Fibroblast of pulmonary artery (primary cell): ENCODE measurements around the gene KIAA1217.
A peak's percentile ranks its signal among the peaks of the same experiment; 100 is the strongest.

Experiments used
- DNase-seq: peaks from one replicate; pipeline ENCODE4 v3.0.0-alpha.2; 2010; ENCODE audit warnings: low read depth
- H3K4me3 ChIP-seq: replicated peaks from 2 replicates; pipeline ENCODE4 v1.5.1; 2011; ENCODE audit warnings: low read depth, mild to moderate bottlenecking, control low read depth, low read length, moderate library complexity
- TF ChIP-seq, protein P1 (sequence below): IDR thresholded peaks from 2 replicates; pipeline ENCODE4 v1.5.1; 2011; ENCODE audit warnings: mild to moderate bottlenecking, control low read depth, low read length, inconsistent platforms; ENCODE audit errors: missing control alignments

Gene KIAA1217

DNA sequence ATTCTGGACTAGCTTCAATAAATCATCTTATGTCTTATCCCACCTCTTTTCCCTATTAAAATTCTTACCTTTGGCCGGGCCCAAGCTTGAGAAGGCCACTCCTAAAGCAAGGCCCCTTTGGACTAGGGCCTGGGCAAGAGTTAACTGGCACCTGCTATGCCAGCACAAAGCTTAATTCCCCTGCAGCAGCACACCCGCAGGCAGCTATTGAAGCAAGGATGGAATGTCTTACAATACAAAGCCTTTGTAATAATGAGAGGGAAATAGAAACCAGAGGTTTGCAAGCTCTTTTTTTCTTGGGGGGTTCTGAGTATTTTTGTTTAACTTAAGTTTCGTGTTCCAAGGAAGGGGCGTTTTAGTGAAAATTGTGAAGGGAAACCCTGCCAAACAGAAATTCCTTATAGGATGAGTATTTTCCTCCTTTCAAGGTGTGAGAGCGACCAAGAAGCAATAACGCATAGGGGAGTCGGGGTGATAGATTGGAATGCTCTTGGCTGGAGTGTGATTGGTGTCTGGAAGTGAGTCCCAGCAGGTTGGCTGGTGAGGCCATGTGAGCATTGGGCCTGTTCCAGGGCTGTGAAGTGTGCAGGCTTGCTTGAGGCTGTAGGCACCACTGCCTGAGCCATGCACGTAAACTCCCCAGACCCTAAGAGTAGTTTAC, 148.5 kb downstream of the KIAA1217 start:
- no peak for DNase-seq
- H3K4me3 ChIP-seq: no peak overlapping the region
- TF ChIP-seq, protein P1, sequence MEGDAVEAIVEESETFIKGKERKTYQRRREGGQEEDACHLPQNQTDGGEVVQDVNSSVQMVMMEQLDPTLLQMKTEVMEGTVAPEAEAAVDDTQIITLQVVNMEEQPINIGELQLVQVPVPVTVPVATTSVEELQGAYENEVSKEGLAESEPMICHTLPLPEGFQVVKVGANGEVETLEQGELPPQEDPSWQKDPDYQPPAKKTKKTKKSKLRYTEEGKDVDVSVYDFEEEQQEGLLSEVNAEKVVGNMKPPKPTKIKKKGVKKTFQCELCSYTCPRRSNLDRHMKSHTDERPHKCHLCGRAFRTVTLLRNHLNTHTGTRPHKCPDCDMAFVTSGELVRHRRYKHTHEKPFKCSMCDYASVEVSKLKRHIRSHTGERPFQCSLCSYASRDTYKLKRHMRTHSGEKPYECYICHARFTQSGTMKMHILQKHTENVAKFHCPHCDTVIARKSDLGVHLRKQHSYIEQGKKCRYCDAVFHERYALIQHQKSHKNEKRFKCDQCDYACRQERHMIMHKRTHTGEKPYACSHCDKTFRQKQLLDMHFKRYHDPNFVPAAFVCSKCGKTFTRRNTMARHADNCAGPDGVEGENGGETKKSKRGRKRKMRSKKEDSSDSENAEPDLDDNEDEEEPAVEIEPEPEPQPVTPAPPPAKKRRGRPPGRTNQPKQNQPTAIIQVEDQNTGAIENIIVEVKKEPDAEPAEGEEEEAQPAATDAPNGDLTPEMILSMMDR: no peak

DNA sequence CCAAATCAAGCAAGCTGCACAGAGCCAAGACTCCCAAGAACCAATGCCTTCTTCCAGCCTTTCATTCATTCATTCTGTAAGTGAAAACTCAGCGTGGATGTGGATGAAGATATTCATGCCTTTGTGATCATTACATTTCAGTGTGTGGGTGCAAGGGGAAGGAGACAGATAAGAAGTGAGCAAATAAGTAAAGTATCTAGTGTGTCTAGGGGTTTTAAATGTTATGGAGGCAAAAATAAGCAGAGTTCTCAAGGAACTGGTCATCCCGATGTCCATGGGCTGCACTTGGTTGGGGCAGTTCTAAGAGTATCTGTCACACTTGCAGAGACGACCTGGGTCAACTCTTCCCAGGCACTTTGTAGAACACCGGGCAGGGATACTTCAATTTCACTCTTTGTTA, 149.1 kb downstream of the KIAA1217 start:
- no peak for DNase-seq
- H3K4me3 ChIP-seq: no peak overlapping the region
- TF ChIP-seq, protein P1: no peak

DNA sequence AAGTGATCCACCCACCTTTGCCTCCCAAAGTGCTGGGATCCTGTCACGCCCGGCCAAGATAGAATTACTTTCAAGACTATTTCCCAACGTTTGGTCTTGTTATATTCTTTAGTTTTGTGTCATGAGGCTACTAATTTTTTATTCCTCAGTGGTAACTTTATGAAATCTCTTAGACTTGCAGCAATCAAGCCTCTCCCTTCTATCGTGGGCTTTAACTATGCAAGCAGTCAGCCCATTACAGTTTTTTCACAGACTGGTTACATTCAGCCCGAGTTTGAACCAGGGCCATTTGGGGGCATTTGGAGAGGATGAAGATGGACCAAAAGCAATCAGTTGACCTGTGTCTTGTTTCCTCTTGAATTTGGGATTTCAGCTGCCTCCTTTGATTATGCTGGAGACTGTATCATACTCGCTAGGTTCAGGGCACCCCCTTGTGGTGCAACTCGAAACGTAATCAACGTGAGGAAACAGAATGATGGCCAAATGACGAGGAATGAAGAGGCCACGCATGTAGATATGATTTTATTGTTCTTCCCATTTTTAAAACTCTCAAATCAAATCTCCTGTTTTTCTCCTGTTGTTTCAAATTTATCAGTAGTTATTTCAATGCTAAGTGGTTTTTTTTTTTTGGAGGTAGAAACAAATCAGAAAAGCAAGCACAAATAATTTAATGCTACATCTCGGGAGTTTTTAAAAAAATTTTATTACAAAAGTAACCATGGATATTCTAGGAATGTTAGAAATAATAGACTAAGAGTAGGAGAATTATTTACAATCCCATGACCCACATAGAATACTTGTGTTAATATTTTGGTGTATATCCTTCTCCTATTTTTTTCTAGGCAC, 151.6 kb downstream of the KIAA1217 start:
- DNase-seq: peak; percentile 82
- H3K4me3 ChIP-seq: no peak overlapping the region
- TF ChIP-seq, protein P1: peak; percentile 85

DNA sequence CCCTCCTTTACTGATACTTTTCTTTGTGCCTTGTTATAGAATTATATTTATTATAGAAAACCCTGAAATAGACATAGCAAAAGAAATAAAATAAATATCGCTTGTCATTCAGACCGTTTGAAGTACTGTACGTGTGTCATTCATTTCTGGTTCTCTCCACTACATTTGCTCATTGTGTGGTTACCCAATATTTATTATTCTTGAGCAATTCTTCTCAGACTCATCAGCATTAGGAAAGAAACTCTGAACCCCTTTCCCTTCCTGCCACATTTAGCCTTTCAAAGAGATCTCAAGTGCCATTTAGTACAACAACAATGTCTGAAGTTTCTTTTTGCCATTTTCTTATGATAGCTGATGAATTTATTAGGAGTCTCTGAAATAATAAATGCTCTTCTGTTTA, 154.1 kb downstream of the KIAA1217 start:
- peak; percentile 53 for DNase-seq
- H3K4me3 ChIP-seq: no peak overlapping the region
- TF ChIP-seq, protein P1: no peak

DNA sequence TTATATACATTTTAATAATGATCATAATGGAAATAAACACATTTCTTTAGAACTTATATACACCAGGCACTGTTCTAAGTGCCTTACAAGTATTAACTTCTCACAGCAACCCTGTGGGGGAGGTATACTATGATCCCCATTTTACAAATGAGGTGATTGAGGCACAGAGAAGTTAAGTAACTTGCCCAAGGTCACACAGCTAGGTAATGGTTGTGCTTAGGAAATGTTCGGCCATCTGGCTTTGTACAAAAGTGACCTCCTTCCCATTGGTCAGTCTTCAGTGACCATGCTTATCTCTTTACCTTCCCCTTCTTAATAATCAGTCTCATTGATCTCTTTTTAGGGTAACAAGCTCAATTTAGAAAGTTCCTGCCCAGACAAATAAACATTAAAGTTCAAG, 158.8 kb downstream of the KIAA1217 start:
- DNase-seq: no peak
- TF ChIP-seq, protein P1: no peak
- no peak overlapping the region for H3K4me3 ChIP-seq

DNA sequence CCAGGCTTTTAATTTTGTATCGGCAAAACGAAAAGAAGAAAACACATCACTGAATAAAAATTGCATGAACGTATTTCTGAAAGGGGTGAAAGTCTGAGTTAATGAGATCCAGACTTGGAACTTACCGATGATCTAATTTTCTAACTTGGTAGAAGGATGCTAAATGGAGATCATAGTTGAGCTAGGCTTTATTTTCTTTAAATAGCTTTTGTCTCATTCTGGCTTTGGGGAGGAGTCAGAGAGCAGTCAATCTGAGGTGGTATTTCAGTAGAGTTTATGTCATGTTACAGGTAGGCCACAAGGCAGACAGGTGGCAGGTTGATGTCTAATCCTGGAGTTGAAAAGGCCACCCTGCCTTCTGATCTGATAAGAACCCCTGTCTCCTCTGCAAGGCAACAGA, 161.9 kb downstream of the KIAA1217 start:
- DNase-seq: no peak
- TF ChIP-seq, protein P1: no peak
- no peak overlapping the region for H3K4me3 ChIP-seq
